Measurements from ENCODE around the gene RFX2. TPM values are rescaled to one million over a fixed set of nuclear protein-coding genes. Genes with fewer than 3 reads are reported as not detected.

RFX2 gene
- total RNA-seq, 1 experiment from 2014 or later = 3.7 TPM

GRCh38 chr19:6023085-6023682 is 87.1 kb downstream of the RFX2 start:
- no peak overlapping the region for H3K27ac ChIP-seq (ENCODE audit: insufficient read length, low read depth, low read length)

More at GRCh38 chr19:6023085-6023682, 87.1 kb downstream of the RFX2 start:
- Histone ChIP-seq H2BK20ac (ENCODE audit: low read depth, low read length, poor library complexity, severe bottlenecking) (no peak overlapping the region), H4K8ac (replicated peaks; ENCODE audit: insufficient read length, low read depth, low read length) (no peak overlapping the region), H3K9me3 (ENCODE audit: control insufficient read depth, low read depth, low read length) (no peaks in the 10 kb centered on the region), H3K9ac (ENCODE audit: extremely low read depth, insufficient read length, low read length) (no peak overlapping the region), H4K91ac (ENCODE audit: insufficient read length, low read depth, low read length) (no peak overlapping the region), H3K79me1 (ENCODE audit: insufficient read depth, low read depth, low read length, poor library complexity, severe bottlenecking) (no peaks in the 10 kb centered on the region), H3K56ac (ENCODE audit: insufficient read length, low read depth, low read length) (no peak overlapping the region), H3K23me2 (ENCODE audit: insufficient read length, low read depth, low read length, poor library complexity, severe bottlenecking) (no peaks in the 10 kb centered on the region), H3K14ac (ENCODE audit: insufficient read depth, low read length) (no peak overlapping the region), H3K4me1 (ENCODE audit: insufficient read depth, low read length) (no peaks in the 10 kb centered on the region), H4K20me1 (ENCODE audit: control insufficient read depth, insufficient read depth, insufficient read length) (no peaks in the 10 kb centered on the region), H2BK15ac (ENCODE audit: low read depth, low read length) (no peak overlapping the region), H4K5ac (ENCODE audit: insufficient read length, low read depth, low read length) (no peak overlapping the region), H2BK12ac (ENCODE audit: insufficient read length, low read depth, low read length) (no peak overlapping the region), H3K23ac (ENCODE audit: insufficient read length, low read depth, low read length) (no peak overlapping the region), H2AFZ (ENCODE audit: low read length) (no peak overlapping the region), H3K18ac (ENCODE audit: insufficient read length, low read depth, low read length) (no peak overlapping the region), H2AK5ac (ENCODE audit: insufficient read length, low read length) (no peak overlapping the region), H3K27me3 (ENCODE audit: insufficient read depth, low read length) (no peaks in the 10 kb centered on the region; the same call in 1 of the 2 replicates), H3T11ph (ENCODE audit: low read length) (no peak overlapping the region), H3K4me2 (ENCODE audit: insufficient read depth, insufficient read length, low read length) (no peak overlapping the region), H3K4ac (ENCODE audit: low read depth, low read length) (no peak overlapping the region), H2BK5ac (ENCODE audit: insufficient read length, low read length) (no peak overlapping the region), H2BK120ac (ENCODE audit: low read depth, low read length, poor library complexity, severe bottlenecking) (no peak overlapping the region), H3K79me2 (ENCODE audit: insufficient read depth, low read length) (no peaks in the 10 kb centered on the region)
- Mint-ChIP-seq H3K4me1 (peaks cover 9 to 27% of the 10 kb centered on the region in 2 experiments; a peak in 3 of 4 replicates), H3K4me3 (no peak overlapping the region), H3K27ac (no peak overlapping the region; a peak in 1 of 7 replicates), H3K9me3 (no peaks in the 10 kb centered on the region; a peak in 1 of 5 replicates), H3K36me3 (ENCODE audit: insufficient read depth in 1 of 3, low read depth in 3 of 3) (no peaks in the 10 kb centered on the region), H3K27me3 (ENCODE audit: low read depth) (peaks cover 50% of the 10 kb centered on the region)
- DNase-seq = no peak
- TF ChIP-seq, protein P1, sequence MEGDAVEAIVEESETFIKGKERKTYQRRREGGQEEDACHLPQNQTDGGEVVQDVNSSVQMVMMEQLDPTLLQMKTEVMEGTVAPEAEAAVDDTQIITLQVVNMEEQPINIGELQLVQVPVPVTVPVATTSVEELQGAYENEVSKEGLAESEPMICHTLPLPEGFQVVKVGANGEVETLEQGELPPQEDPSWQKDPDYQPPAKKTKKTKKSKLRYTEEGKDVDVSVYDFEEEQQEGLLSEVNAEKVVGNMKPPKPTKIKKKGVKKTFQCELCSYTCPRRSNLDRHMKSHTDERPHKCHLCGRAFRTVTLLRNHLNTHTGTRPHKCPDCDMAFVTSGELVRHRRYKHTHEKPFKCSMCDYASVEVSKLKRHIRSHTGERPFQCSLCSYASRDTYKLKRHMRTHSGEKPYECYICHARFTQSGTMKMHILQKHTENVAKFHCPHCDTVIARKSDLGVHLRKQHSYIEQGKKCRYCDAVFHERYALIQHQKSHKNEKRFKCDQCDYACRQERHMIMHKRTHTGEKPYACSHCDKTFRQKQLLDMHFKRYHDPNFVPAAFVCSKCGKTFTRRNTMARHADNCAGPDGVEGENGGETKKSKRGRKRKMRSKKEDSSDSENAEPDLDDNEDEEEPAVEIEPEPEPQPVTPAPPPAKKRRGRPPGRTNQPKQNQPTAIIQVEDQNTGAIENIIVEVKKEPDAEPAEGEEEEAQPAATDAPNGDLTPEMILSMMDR (conservative IDR thresholded peaks at IDR 0.05) = no peak
- no CpG with 5 or more reads among the region's 21 CpGs for WGBS (ENCODE audit: extremely low coverage, insufficient read length, low lambda C conversion rate)
